Stimulated activated naive CD4-positive, alpha-beta T cell (primary cell): ENCODE data around the gene BET1.

Experiments
- DNase-seq, 6 experiments: peaks; one replicate each; lab custom pipeline; 2025; lab: John Stamatoyannopoulos, UW

BET1 gene

GRCh38 chr7:94012746-94013145, 8.6 kb upstream of the BET1 start:
- DNase-seq: no peak

- no peak for DNase-seq
Measured at GRCh38 chr7:94011714-94012353, 7.7 kb upstream of the BET1 start.

- DNase-seq: no peak
Measured at GRCh38 chr7:94008537-94008936, 4.4 kb upstream of the BET1 start.

- DNase-seq: no peak
Measured at GRCh38 chr7:94005753-94006152, 1.6 kb upstream of the BET1 start.

- peak in 1 of 6 experiments; percentile 13 for DNase-seq
Measured at GRCh38 chr7:94003446-94004023, 620 bp downstream of the BET1 start.

- DNase-seq: no peak
Measured at GRCh38 chr7:94001396-94001795, 2.8 kb downstream of the BET1 start.

- DNase-seq: no peak
Measured at GRCh38 chr7:93997868-93998267, 6.3 kb downstream of the BET1 start.

GRCh38 chr7:93992421-93993110, 11.6 kb downstream of the BET1 start:
- DNase-seq: no peak

GRCh38 chr7:93987297-93987696, 16.9 kb downstream of the BET1 start:
- DNase-seq: no peak

GRCh38 chr7:93985101-93985500, 19.1 kb downstream of the BET1 start:
- DNase-seq: no peak

GRCh38 chr7:93984024-93984423, 20.1 kb downstream of the BET1 start:
- DNase-seq: no peak

GRCh38 chr7:93981480-93981874, 22.7 kb downstream of the BET1 start:
- no peak for DNase-seq

GRCh38 chr7:93980744-93981479, 23.2 kb downstream of the BET1 start:
- no peak for DNase-seq

GRCh38 chr7:93977211-93977950, 26.8 kb downstream of the BET1 start:
- no peak for DNase-seq

GRCh38 chr7:93973134-93973533, 31.0 kb downstream of the BET1 start:
- DNase-seq: no peak

- no peak for DNase-seq
Measured at GRCh38 chr7:93972029-93972725, 32.0 kb downstream of the BET1 start.

- DNase-seq: no peak
Measured at GRCh38 chr7:93968911-93969620, 35.1 kb downstream of the BET1 start.

GRCh38 chr7:93964813-93965212, 39.3 kb downstream of the BET1 start:
- DNase-seq: no peak

GRCh38 chr7:93964262-93964661, 39.9 kb downstream of the BET1 start:
- no peak for DNase-seq

GRCh38 chr7:93960986-93961385, 43.2 kb downstream of the BET1 start:
- no peak for DNase-seq

- no peak for DNase-seq
Measured at GRCh38 chr7:93958651-93959050, 45.5 kb downstream of the BET1 start.
